HG02678 (cell line): ENCODE data around the gene SLC45A1.

Experiments
- ATAC-seq: cut with Tn5 transposase; IDR thresholded peaks from one replicate; pipeline ENCODE4 v1.9.1; 2021; ENCODE audit warnings: mild to moderate bottlenecking, moderate library complexity; ENCODE audit not compliant: unreplicated experiment

The SLC45A1 gene

DNA sequence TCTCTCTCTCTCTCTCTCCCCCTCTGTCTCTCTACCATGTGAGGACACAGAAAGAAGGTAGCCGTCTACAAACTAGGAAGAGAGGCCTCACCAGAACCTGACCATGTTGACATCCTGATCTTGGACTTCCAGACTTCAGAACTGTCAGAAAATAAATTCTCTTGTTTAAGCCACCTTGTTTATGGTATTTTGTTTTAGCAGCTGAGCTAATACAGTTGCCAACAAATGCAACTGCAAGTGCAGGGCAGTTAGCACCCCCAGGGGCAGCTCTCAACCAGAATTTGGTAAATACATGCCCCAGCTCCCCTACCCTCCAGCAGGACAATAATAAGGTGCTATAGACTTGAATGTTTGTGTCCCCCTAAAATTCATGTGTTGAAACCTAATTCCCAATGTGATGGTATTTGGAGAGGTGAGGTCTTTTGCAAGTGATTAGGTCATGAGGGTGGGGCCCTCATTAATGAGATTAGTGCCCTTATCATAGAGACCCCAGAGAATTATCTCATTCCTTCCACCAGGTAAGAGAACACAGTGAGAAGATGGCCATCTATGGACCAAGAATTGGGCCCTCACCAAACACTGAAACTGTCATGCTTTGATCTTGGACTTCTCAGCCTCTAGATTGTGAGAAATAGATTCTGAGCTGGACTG is 6.7 kb upstream of the SLC45A1 start:
- ATAC-seq: no peak

DNA sequence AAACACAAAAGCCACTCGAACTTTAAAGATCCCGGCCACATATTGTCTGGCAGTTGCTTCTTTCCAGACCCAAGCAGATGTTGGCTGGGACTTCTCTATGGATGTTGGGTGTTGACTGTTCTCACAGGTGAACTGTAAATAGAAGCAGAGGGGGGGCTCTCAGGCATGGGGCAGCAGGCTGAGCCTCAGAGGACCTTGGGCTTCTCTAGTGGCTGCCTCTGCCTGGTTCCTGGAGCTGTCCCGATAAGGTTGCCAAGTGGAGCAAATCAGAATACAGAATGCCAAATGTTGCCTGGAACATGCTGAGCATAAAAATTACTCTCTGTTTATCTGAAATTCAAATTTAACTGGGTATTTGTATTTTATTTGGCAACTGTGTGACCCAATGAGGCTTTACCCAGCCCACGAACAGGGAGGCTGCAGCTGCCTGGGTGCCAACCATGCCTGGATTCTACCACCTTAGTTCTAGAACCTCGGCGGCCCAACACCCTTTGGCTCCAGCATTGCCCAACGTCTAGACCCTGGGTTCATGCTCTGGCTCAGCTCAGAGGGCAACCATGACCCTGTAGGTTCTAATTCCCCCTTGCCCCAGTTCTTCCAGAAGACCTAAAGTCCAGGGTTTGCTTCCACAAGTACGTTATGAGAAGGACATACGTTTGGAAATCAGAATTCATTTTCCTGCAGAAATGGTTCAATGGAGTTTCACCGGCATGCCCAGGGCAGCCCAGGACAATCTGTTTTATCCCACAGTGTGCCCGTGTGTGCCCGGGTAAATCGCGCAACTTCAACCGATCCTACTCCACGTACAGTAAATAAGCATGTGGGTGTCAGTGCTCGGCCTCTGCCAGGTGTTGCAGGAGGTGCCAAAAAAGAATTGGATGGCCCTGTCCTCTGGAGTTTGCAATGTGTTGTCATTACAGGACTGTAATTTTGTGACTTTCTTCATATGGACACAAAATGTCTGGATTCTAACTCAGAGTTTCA is 5.4 kb upstream of the SLC45A1 start:
- no peak for ATAC-seq

DNA sequence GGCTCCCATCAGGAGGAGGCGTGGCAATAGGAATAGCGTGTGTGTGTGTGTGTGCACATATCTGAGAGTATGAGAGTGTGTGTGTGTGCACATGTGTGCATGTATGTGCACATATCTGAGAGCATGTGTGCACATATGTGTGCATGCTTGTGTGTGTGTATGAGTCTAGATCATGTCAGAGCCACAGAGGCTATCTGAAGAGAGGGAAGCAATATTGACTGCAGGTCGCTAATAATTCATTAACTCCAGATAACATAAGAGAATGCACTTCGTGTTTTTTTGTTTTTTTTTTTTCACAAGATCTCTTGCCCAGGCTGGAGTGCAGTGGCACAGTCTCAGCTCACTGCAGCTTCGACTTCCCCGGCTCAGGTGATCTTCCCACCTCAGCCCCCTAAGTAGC is 4.7 kb upstream of the SLC45A1 start:
- no peak for ATAC-seq

DNA sequence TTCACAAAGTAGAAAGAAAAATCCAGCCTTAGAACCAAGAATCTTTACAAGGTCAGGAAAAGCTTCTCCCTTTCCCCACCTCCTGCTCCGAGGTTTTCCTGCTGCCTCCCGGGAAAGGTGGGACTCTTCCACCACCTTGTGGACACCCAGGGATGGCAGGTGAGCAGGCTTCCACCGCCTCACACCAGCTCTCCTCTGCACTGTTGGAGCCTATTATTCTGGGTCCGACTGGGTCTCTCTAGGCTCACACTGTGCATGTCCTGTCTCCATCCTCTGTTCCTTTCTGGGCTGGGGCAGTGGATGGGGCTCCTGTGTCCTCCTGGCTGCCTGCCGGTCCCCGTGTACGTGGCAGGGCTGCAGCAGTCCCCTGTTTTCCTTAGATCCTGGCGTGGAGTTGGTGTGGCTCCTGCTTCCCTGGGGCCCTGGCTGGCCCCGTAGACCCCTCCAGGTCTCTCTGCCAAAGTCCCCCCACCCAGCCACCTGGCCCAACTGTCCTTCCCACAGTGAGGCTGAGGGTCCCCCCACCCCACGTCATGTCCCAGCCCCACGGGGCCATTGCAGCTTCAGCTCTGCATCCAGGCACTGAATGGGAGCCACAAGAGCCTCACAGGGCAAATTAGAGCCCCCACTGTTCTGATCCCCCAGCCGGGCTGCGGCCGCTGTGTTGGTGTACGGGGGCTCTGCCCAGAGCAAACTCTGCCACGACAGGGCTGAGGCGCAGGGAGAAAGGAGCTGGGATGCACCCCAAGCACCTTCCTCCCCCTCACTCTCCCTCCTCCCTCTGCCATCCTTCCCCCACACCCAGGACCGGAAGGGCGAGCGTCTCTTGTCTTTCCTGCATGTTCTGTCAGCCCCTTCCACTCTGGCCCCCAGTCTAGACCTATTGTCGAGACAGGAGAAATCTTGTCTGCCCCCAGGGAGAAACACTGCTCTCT is 3.3 kb upstream of the SLC45A1 start:
- no peak for ATAC-seq

DNA sequence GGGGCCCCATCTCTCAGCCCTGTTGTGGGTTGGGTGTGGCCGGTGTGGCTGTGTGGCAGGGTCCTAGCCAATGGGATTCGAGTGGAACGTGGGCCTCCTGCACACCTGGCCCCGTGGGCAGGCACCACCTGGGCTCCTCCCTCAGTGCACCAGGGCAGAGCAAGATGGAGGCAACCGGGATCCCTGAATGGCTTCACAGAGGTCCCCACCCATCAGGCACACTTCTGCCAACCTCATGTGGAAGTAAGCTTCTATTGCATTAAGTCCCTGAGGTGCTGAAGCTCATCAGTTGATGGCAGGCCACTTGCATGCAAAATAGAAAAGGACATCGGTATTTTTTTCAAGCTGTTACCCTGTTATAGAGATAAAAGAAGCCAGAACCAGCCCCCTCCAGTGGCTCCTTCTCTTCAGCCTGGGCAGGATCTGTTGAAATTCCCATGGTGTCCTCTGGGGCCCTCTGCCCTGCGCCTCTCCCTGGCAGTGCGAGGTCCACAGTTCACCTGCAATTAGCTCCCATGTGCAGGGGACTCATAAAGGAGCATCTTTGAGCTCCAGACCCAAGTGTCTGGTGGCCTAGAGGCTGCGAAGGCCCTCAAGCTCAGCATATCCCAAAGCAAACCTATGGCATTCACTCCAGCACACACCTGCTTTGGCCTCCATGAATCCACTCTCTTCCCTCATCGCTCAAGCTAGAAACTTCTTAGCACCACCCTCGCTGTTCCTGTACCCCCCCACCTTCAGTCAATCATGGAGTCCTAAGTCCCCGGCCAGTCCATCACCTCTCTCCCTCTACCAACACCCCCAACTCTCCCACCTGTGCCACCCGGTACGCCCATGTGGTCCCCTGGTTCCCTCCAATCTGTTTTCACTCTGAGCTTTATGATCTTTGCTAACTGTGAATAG is 2.1 kb upstream of the SLC45A1 start:
- ATAC-seq: no peak

DNA sequence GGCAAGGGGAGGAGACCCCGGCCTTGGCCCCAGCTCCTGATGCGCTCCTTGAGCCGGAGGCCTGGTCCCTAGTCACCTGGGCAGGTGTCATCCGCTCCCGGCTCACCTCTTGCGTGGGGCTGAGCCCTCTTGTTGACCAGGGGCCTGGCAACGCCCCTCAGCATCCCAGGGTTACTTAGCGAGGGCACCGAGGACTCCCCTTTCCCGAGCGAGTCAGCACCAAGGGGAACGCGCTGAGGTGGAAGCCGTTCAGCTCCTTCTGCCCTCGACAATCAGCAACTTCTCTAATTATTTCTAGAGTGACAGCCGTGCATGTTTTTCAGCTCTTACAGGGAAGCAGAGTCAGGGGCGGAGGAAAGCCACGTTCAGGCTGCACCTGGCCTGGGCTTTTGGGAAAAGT is 522 bp downstream of the SLC45A1 start:
- ATAC-seq: no peak

DNA sequence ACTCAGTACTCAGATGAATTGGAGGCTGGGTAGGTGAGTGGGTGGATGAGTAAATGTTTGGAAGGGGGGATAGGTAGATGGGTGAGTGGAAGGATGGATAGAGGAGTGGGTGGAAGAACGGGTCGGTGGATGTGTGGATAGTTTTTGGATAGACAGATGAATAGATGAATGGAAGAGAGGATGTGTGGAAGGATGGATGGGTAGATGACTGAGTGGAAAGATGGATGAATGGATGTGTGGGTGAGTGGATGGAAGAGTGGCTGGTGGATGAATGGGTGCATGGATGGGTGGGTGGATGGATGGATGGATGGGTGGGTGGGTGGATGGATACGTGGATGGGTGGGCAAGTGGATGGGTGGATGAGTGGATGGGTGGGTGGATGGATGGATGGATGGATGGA is 3.7 kb downstream of the SLC45A1 start:
- no peak for ATAC-seq

DNA sequence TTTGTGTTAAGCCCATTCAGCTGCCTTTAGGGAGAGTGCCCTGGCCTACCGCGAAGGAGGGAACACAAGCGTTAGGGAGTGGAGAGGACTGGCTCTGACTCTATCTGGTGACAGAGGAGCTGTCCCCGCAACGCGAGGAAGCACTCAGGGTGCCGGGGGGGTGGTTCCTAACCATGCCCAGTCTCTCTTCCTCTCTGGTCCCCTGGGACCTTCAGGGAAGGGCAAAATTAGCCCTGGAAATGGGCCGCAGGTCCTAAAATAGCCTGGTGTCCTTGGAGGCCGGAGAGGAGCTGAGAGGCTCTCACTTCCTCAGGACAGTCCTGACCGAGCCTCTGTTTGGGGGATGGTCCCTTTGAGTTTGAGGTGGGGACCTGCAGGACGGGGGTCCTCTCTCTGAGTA is 5.8 kb downstream of the SLC45A1 start:
- no peak for ATAC-seq

DNA sequence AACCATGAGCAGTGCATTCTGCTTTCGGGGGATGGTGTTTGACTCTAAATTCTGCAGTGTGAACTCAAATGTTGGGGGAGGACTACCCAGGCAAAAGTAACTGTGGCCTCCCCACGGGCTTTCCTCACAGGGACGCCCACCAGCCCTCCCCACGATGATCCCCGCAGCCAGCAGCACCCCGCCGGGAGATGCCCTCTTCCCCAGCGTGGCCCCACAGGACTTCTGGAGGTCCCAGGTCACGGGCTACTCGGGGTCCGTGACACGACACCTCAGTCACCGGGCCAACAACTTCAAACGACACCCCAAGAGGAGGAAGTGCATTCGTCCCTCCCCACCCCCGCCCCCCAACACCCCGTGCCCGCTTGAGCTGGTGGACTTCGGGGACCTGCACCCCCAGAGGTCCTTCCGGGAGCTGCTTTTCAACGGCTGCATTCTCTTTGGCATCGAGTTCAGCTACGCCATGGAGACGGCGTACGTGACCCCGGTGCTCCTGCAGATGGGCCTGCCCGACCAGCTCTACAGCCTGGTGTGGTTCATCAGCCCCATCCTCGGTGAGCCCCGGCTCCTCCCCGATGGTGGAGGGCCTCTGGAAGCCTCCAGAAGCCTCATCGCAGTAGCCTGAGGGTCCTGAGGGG is 6.4 kb downstream of the SLC45A1 start:
- no peak for ATAC-seq

DNA sequence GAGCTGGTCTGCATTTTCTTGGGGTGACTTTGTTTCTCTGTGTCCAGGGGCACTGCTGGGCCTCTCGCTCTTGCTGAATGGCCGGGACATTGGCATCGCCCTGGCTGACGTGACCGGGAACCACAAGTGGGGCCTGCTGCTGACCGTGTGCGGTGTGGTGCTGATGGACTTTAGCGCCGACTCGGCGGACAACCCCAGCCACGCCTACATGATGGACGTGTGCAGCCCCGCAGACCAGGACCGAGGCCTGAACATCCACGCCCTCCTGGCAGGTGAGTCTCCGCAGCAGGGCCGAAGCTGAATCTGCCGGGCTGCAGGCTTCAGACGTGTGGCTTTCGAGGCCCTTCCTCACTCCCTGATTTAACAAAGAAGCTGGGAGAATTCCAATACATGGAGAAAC is 7.9 kb downstream of the SLC45A1 start:
- no peak for ATAC-seq

DNA sequence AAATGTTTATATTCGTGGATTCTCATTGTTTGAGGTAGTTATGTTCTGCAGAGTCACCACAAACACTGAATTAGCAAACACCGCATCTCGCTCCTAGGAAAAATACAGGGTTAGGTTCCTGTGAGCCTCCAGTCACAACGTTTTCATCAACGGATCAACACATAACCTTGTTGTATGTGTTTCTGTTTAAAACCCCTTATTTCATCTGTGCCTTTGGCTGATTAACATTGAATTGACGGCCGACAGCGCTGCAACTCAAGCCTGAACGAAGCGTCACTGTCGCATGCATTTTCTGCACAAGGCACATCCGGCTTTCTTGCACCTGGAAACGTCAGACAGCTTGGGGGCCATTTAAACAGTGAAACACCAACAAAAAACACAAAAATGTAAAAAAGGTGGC is 8.4 kb downstream of the SLC45A1 start:
- ATAC-seq: no peak

DNA sequence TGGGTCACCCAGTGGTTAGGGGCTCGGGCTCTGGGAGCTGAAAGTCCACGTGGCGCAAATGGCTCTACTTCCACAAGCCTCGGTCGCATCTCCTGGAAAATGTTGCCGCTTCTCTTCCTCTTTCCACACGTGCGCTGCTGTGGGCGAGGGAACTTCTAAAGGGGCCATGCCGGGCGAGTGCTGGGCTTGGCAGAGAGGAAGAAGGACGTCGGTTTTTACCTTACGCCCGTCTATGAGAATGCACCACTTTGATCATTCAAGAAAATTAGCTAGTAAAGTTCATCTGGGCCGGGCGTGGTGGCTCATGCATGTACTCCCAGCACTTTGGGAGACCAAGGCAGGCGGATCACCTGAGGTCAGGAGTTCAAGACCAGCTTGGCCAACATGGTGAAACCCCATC is 10.4 kb downstream of the SLC45A1 start:
- ATAC-seq: no peak

DNA sequence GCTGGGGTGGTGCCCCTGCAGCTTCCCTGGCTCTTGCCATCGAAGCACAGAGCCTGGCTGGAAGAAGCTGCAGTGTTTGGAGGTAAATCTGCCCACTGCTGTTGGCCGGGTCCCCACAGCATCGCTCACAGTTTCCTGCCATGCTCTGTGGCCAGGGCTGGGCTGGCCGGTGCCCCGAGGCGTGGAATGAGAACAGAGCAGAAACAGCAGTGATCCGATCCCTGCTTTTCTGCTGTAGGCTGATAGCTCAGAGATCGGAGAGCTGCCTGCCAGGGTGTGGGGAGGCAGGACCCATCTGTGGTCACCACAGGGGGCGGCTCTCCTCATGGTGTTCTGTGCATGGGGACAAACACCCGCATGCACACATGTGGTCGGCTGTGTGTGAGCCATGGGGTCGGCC is 11.5 kb downstream of the SLC45A1 start:
- ATAC-seq: no peak

DNA sequence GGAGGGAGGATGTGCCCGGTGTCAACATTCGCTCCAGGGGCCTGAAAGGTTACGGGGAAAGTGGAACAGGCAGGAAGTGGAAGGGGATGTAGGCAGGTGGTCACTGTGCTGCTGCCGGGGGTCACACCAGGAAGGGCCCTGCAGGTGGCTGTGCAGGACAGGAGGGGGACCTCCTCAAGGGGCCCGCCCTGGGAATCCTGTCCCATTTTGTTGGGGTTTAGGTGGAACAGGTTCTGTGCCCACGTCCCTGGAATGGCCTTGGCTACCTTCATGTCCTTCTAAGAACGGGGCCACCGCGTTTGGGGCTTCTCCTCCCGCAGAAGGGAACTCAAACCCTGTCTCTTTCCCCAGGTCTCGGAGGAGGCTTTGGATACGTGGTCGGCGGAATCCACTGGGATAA is 11.9 kb downstream of the SLC45A1 start:
- no peak for ATAC-seq

DNA sequence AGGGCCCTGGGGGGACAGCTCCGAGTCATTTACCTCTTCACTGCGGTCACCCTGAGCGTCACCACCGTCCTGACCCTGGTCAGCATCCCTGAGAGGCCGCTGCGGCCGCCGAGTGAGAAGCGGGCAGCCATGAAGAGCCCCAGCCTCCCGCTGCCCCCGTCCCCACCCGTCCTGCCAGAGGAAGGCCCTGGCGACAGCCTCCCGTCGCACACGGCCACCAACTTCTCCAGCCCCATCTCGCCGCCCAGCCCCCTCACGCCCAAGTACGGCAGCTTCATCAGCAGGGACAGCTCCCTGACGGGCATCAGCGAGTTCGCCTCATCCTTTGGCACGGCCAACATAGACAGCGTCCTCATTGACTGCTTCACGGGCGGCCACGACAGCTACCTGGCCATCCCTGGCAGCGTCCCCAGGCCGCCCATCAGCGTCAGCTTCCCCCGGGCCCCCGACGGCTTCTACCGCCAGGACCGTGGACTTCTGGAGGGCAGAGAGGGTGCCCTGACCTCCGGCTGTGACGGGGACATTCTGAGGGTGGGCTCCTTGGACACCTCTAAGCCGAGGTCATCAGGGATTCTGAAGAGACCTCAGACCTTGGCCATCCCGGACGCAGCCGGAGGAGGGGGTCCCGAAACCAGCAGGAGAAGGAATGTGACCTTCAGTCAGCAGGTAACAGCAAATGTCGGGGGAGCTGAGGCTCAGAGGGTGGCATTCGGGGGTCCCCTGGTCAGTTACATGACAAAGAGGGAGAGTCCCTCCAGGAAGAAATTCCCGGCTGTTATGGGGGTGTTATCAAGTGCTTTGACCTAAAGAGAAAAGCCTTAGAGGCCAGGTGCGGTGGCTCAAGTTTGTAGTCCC is 12.6 kb downstream of the SLC45A1 start:
- ATAC-seq: no peak

DNA sequence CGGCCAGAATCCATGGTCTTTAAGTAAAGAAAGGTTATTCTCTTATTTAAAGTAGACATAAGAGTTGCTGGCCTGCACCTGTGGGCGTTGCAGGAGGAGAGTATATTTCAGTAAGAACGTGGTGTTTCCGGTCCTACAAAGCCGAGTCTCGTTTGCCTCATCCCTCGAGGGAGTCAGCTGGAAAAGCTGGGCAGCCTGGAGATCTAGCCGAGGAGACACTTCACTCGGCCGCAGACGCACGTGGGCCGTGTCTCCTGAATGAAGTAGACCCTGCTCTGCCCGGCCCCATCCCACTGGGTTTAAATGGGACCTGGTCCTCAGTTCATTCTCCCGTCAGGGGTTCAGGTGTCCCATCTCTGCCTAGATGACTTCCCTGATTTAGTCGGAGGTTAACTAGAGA is 14.9 kb downstream of the SLC45A1 start:
- ATAC-seq: no peak

DNA sequence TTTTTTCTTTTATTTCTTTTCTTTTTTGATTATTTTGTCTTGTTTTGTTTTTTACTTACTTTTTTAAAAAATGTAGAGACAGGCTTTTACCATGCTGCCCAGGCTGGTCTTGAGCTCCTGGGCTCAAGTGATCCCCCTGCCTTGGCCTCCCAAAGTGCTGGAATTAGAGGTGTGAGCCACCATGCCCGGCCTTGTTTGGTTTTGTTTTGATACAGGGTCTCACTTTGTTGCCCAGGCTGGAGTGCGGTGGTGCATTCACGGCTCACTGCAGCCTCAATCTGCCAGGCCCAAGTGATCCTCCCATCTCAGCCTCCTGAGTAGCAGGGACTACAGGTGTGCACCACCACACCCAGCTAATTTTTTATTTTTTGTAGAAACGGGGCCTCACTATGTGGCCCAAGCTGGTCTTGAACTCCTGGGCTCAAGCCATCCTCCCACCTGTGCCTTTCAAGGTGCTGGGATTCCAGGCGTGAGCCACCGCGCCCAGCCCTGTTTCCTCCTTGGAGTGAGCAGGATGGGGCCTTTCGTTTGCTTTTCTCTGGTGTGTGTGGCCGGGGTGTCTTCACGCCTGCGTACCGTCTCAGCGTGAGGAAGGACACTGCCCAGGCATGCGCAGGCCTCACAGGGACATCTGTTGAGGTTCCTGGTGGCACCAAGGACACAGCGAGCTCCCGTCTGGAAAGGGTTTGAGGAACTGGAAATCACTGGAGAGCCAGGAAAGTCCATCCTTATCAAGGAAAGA is 15.5 kb downstream of the SLC45A1 start:
- no peak for ATAC-seq
